PC-3 (cell line): ENCODE measurements around the gene YPEL1.

Experiments used
- CTCF ChIP-seq: fragments of 300-600 bp; sonication (generic); conservative IDR thresholded peaks from 2 replicates; pipeline ENCODE4 v1.5.1; 2017; ENCODE audit warnings: antibody characterized with exemption, low read depth, mild to moderate bottlenecking, low read length
- EZH2 ChIP-seq: fragments of 300-600 bp; sonication (generic); IDR thresholded peaks from one replicate; pipeline ENCODE4 v1.6.1; 2017; ENCODE audit warnings: antibody characterized with exemption, mild to moderate bottlenecking, low read length; ENCODE audit not compliant: unreplicated experiment

- TF ChIP-seq CTCF = no peak
- no peak for TF ChIP-seq EZH2
Observed at GRCh38 chr22:21778705-21779363, 43.2 kb upstream of the YPEL1 start.
